B cell (primary cell): ENCODE results near the gene NAA15.

ENCODE experiments used
- CTCF ChIP-seq: fragments of 200-600 bp; IDR thresholded peaks from one replicate; pipeline ENCODE4 v1.8.0; 2022; ENCODE audit warnings: antibody characterized with exemption, mild to moderate bottlenecking
- EZH2 ChIP-seq: IDR thresholded peaks from 2 replicates; pipeline ENCODE4 v1.6.1; 2012; ENCODE audit warnings: borderline replicate concordance, low read depth, mild to moderate bottlenecking, moderate library complexity, low read length; ENCODE audit not compliant: insufficient read depth, poor library complexity, severe bottlenecking

GRCh38 chr4:139368998-139369397 lies 67.7 kb downstream of the NAA15 start:
- TF ChIP-seq EZH2: no peak
- TF ChIP-seq CTCF: no peak
